GM23338 (cell line): ENCODE results near the gene SCLY.

Experiments used
- CREB1 ChIP-seq: fragments of 250-450 bp; sonication (Bioruptor Pico); IDR thresholded peaks from 2 replicates; pipeline ENCODE4 v1.5.0; 2020; ENCODE audit warnings: low read depth, mild to moderate bottlenecking, moderate library complexity
- EZH2 ChIP-seq: fragments of 200-600 bp; sonication (generic); IDR thresholded peaks from one replicate; pipeline ENCODE4 v1.8.0; 2017; ENCODE audit warnings: antibody characterized with exemption, mild to moderate bottlenecking, low read depth; ENCODE audit not compliant: unreplicated experiment
- EZH2phosphoT487 ChIP-seq: fragments of 200-600 bp; sonication (generic); IDR thresholded peaks from one replicate; pipeline ENCODE4 v1.8.1; 2018; ENCODE audit warnings: antibody characterized with exemption; ENCODE audit not compliant: unreplicated experiment
- JUNB ChIP-seq: IDR thresholded peaks from one replicate; pipeline ENCODE4 v1.6.1; 2016; ENCODE audit warnings: antibody characterized with exemption; ENCODE audit not compliant: unreplicated experiment
- POLR2AphosphoS5 ChIP-seq: IDR thresholded peaks from 2 replicates; pipeline ENCODE4 v1.6.1; 2016; ENCODE audit warnings: antibody characterized with exemption, low read depth
- STAT1 ChIP-seq: IDR thresholded peaks from one replicate; pipeline ENCODE4 v1.6.1; 2016; ENCODE audit warnings: antibody characterized with exemption; ENCODE audit not compliant: unreplicated experiment
- TF ChIP-seq, protein P1 (sequence below), 2 experiments: fragments of 200-600 bp in 1 of 2; sonication (generic) in 1 of 2; conservative IDR thresholded peaks; 2 replicates each; pipeline versions ENCODE4 v1.5.1 to v1.6.1; 2016 to 2017; ENCODE audit warnings: antibody characterized with exemption in 2 of 2, low read depth in 2 of 2, mild to moderate bottlenecking in 2 of 2, moderate library complexity in 1 of 2
- TF ChIP-seq, protein P2 (sequence below): IDR thresholded peaks from one replicate; pipeline ENCODE4 v1.6.1; 2018; ENCODE audit warnings: antibody characterized with exemption; ENCODE audit not compliant: unreplicated experiment
- TF ChIP-seq, protein P3 (sequence below): IDR thresholded peaks from 2 replicates; pipeline ENCODE4 v1.6.1; 2016; ENCODE audit warnings: antibody characterized with exemption

DNA sequence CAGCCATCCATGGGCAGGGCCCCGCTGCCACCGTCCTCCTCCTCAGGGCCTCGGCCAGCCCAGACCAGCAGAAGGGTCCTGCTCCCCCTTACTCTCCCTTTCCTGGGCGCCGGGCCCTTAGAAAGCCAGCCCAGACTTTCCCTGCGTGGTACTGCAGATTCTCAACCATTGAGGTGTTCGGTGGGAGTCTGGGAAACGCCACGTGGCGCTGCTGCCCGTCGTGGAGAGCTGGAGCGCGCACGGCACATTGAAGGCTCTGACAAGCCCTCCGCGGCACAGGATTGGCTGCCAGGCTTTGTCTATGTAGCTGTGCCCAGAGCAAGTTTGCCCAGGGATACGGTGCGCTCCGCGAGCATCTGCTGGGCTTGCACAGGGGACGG, 67.2 kb downstream of the SCLY start:
- TF ChIP-seq, protein P1, sequence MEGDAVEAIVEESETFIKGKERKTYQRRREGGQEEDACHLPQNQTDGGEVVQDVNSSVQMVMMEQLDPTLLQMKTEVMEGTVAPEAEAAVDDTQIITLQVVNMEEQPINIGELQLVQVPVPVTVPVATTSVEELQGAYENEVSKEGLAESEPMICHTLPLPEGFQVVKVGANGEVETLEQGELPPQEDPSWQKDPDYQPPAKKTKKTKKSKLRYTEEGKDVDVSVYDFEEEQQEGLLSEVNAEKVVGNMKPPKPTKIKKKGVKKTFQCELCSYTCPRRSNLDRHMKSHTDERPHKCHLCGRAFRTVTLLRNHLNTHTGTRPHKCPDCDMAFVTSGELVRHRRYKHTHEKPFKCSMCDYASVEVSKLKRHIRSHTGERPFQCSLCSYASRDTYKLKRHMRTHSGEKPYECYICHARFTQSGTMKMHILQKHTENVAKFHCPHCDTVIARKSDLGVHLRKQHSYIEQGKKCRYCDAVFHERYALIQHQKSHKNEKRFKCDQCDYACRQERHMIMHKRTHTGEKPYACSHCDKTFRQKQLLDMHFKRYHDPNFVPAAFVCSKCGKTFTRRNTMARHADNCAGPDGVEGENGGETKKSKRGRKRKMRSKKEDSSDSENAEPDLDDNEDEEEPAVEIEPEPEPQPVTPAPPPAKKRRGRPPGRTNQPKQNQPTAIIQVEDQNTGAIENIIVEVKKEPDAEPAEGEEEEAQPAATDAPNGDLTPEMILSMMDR (conservative IDR thresholded peaks at IDR 0.05; ENCODE audit: low read depth in 2 of 2), result no peak
- TF ChIP-seq EZH2 (no peak), POLR2AphosphoS5 (no peak), STAT1 (no peak), JUNB (no peak), EZH2phosphoT487 (no peak), CREB1 (CRISPR knock-in tag) (no peak)
- TF ChIP-seq, protein P2, sequence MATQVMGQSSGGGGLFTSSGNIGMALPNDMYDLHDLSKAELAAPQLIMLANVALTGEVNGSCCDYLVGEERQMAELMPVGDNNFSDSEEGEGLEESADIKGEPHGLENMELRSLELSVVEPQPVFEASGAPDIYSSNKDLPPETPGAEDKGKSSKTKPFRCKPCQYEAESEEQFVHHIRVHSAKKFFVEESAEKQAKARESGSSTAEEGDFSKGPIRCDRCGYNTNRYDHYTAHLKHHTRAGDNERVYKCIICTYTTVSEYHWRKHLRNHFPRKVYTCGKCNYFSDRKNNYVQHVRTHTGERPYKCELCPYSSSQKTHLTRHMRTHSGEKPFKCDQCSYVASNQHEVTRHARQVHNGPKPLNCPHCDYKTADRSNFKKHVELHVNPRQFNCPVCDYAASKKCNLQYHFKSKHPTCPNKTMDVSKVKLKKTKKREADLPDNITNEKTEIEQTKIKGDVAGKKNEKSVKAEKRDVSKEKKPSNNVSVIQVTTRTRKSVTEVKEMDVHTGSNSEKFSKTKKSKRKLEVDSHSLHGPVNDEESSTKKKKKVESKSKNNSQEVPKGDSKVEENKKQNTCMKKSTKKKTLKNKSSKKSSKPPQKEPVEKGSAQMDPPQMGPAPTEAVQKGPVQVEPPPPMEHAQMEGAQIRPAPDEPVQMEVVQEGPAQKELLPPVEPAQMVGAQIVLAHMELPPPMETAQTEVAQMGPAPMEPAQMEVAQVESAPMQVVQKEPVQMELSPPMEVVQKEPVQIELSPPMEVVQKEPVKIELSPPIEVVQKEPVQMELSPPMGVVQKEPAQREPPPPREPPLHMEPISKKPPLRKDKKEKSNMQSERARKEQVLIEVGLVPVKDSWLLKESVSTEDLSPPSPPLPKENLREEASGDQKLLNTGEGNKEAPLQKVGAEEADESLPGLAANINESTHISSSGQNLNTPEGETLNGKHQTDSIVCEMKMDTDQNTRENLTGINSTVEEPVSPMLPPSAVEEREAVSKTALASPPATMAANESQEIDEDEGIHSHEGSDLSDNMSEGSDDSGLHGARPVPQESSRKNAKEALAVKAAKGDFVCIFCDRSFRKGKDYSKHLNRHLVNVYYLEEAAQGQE, result no peak
- TF ChIP-seq, protein P3, sequence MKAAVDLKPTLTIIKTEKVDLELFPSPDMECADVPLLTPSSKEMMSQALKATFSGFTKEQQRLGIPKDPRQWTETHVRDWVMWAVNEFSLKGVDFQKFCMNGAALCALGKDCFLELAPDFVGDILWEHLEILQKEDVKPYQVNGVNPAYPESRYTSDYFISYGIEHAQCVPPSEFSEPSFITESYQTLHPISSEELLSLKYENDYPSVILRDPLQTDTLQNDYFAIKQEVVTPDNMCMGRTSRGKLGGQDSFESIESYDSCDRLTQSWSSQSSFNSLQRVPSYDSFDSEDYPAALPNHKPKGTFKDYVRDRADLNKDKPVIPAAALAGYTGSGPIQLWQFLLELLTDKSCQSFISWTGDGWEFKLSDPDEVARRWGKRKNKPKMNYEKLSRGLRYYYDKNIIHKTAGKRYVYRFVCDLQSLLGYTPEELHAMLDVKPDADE, result no peak
